GM23248 (cell line): Measurements from ENCODE around the gene KIAA1671.

Source experiments
- EZH2 ChIP-seq: fragments of 200-600 bp; sonication (generic); IDR thresholded peaks from 2 replicates; pipeline ENCODE4 v1.6.1; 2018; ENCODE audit warnings: antibody characterized with exemption, mild to moderate bottlenecking; ENCODE audit not compliant: insufficient read depth, poor library complexity, severe bottlenecking
- EZH2phosphoT487 ChIP-seq: fragments of 200-600 bp; sonication (generic); IDR thresholded peaks from 2 replicates; pipeline ENCODE4 v1.6.1; 2018; ENCODE audit warnings: antibody characterized with exemption, moderate library complexity, mild to moderate bottlenecking, low read depth; ENCODE audit not compliant: insufficient read depth

- TF ChIP-seq EZH2: no peak
- TF ChIP-seq EZH2phosphoT487: no peak
These were observed 44.0 kb downstream of the KIAA1671 start for GRCh38 chr22:24996420-24996952.
